GM21723 (cell line): ENCODE data around the gene CARS2.

Experiments
- ATAC-seq: cut with Tn5 transposase; IDR thresholded peaks from one replicate; pipeline ENCODE4 v1.9.1; 2021; ENCODE audit warnings: mild to moderate bottlenecking, moderate library complexity; ENCODE audit not compliant: unreplicated experiment

CARS2 gene

DNA sequence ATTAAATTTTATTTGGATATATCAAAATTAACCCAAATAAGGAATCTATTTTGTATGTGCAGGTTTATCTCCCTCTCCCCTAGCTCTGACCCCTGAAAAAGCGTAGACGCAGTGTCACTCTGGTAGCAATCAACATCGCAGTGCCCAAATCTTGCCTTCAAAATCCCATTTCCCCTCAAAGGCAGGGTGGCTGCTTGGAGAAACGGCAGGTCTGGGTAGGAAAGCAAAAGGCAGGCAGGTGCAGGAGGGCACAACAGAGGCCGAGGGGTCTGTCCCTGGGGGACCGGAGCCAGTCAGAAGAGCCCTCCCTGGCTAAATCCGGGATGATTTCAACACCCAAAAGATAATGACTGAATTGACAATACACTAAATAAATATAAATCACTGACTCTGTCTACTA, 48.7 kb downstream of the CARS2 start:
- ATAC-seq, result no peak

GRCh38 chr13:110653851-110654250, 52.1 kb downstream of the CARS2 start:
- ATAC-seq, result no peak

DNA sequence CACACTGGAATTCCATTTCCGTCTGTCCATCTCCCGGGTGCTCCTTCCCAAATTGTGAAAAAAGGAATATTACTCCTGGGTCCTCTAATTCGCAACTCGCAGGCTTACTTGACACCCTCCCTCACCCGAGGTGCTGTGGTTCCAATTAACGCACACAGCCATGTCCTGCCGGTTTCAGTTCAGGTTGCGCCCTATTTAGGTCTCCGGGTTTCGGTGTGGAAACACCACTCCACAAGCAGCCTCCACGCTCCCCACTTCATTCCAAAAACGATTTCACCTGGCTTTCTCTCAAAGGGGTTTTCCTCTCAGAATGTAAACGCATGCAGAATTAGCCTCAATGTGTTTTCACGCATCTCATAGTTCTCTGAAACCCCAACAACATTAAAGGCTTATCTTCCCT, 52.6 kb downstream of the CARS2 start:
- no peak for ATAC-seq

GRCh38 chr13:110652764-110653163, 53.2 kb downstream of the CARS2 start:
- ATAC-seq, result no peak

DNA sequence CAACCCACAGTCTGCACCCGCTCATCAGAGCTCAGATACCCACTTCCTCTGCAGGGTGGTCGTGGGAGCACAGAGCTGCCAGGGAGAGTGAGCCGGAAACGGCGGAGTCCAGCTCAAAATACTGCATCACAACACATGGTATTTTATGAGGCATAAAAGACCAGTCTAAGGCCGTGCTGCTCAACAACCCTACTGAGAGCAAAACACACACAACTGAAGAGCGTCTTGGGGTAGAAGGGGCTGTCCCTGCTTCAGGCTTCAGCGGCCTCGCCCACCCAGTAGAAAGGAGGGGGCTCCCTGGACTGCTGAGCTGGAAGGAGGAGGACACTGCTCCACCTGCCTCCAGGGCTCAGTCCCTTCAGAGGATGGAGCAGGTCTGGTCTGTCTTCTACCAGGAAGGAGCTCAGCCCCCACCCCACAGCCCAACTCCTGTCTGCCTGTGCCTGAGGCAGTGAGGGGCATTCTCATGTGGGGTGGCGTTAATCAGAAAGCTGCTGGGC, 53.6 kb downstream of the CARS2 start:
- ATAC-seq, result no peak

GRCh38 chr13:110651726-110652230, 54.1 kb downstream of the CARS2 start:
- ATAC-seq, result no peak

DNA sequence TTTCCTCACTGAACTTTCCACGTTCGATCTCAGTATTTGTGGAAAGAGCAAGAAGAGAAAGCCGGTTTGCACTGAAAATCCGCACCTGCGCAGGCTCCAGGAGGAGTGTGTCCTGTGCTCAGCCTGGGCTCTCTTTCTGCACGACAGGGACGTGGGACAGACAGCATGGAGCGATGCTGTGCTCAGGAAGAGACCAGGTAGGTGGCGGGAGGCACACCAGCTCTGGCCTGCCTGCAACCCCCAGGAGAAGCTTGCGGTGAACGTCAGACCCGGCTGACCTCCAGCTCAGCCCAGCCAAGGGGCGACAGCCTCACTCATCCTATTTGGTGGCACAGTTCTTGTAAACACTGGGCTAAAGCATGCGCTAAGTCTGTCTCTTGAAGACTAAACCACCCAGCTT, 54.6 kb downstream of the CARS2 start:
- ATAC-seq, result no peak

DNA sequence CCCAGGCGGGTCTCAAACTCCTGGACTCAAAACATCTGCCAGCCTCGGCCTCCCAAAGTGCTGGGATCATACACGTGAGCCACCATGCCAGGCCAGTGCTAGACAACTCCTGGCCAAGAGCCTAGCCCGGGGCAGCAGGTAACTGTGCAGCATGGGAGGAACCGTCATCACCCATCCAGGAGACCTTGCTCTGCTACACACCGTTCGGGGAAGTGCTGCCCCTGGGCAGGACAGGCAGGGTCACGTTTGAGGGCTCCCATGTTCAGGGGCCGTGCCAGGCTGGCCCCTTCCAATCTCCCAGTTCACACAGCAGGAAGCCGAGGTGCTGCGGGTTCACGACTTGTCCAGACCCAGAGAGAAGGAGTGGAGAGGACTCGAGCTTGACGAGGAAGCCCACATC, 55.5 kb downstream of the CARS2 start:
- no peak for ATAC-seq

DNA sequence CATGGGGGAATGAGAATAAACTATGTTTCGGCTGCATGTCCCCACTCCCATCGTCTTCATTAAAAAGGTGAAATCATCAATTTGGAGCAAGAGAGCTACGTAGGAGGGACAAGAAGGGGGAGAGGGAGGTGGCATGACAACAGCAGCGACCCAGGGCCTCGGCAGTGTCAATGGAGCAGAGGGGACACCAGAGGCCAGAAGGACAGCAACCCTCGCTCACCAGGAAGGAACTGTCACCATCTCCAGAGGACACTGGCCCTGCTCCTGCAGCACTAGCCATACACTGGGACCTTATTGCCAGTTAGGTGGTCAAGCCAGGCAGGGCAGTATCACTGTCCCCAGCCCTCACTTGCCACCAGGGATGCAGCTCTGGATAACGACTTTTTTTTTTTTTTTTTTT, 56.4 kb downstream of the CARS2 start:
- no peak for ATAC-seq

- no peak for ATAC-seq
Measured at GRCh38 chr13:110648848-110649421, 57.0 kb downstream of the CARS2 start.

GRCh38 chr13:110648146-110648819, 57.6 kb downstream of the CARS2 start:
- no peak for ATAC-seq

DNA sequence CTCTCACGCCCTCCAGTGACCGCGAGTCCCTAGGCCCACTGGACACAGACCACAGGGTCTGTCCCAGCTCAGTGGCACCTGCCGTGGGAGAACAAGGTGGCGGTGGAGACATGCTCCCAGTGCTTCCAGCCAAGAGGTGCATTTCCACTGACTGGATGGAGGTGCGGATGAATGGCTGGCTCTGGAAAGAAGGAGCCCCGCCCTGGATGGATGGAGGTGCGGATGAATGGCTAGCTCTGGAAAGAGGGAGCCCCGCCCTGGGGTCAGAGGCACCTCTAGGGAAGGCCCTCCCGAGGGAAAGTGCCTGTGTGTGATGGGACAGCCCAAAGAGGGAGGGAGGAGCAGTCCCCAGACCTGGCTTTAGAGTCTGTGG, 58.6 kb downstream of the CARS2 start:
- no peak for ATAC-seq

DNA sequence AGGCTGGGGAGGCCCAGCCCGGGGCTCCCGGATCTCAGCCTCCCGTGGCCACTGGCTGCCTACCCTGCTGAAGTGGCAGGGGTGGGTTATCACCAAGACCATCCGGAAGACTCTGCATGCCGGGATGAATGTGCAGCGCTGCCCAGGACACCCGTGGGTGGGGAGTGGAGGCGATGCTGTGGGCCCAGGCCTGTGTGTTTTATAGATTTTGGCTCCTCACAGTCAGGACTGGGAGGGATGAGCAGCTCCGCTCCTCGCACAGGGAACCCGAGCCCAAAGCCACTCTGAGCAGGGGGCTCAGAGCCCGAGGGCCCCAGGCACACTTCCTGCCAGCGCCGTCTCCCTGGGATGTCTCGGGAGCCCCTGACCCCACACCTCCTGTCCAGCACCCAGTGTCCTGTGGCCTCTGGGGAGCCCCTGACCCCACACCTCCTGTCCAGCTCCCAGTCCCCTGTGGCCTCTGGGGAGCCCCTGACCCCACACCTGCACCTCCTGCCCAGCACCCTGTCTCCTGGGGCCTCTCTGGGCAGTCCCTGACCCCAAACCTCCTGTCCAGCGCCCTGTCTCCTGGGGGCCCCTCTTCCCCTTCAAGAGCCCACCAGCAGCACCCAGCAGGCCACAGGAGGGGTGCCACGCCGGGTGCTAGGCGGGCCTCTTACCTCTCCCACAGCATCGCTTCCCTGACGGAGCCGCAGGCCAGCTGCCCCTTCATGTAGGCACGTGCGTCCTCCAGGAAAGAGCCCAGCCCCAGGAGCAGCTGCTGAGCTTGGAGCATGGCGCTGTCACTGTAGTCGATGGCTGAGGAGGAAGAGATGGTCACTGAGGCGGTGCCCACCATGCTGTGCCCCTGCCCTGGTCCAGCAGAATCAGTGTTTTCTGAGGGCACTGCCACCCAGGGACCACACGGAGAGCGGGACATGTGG, 59.2 kb downstream of the CARS2 start:
- no peak for ATAC-seq

- no peak for ATAC-seq
Measured at GRCh38 chr13:110645750-110646149, 60.2 kb downstream of the CARS2 start.

- ATAC-seq, result peak; percentile 91
Measured at GRCh38 chr13:110644892-110645521, 60.9 kb downstream of the CARS2 start.

GRCh38 chr13:110643768-110644421, 62.0 kb downstream of the CARS2 start:
- ATAC-seq, result no peak

DNA sequence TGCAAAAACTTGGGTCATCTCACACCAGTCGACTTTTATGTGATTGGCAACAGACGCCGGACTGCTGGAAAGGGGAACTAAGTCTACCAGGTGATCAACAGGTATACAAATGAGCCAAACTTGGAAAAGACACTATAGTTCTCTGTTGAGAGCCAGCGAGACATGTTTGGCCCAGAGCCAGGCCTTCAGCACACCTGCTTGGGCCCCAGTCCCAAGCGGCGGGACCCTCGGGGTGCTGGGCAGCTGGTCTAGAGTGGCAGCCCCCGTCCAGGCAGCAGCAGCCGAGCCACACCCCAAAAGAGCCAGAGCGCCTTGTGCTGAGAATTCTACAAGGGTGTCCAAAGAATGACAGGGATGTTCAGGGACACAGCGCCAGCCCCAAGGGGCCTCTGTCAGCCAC, 62.6 kb downstream of the CARS2 start:
- no peak for ATAC-seq

DNA sequence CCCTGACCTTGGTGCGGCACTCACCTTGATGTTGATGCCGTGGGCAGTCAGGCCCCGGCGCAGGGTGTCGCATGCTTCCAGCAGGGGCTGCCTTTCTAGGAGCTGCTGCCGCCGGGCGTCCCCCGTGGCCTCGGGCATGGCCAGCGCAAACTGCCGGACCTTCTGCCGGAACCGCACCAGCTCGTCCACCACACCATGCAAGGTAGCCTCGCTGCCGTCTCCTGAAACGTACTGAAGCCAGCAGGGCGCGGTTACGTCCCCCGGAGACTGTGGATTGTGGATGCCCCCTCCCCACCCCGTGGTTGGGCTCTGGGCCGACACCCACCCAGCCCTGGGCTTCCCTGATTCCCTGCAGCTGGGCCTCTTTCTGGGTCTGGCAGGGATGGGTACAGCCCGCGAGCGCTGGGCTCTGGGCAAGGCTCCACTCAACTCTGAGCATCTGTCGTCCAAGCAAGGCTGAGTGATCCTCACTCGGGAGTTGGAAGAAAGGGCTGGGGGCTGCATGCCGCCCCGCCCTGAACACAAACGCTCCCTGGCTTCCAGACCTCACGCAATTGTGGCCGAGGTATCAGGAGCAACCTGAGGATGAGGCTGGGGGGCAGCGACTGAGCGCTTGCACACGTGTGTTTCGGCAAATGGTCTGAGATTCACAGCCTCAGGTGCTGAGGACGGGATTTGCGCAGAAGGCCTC, 63.5 kb downstream of the CARS2 start:
- no peak for ATAC-seq

- ATAC-seq, result no peak
Measured at GRCh38 chr13:110641055-110642015, 64.6 kb downstream of the CARS2 start.
